Right lobe of liver (tissue), 6 donors: ENCODE results near the gene VEZT. TPM values are rescaled to one million over a fixed set of nuclear protein-coding genes. Genes with fewer than 3 reads are reported as not detected.

Experiments
- ATAC-seq, 4 donors: fragments of 200-7000 bp; cut with Tn5 transposase; one replicate each; pipeline ENCODE4 v1.9.1; 2020; ENCODE audit warnings: mild to moderate bottlenecking in 4 of 4, moderate library complexity in 4 of 4
- DNase-seq, 3 donors: peaks; one replicate each; pipeline ENCODE4 v3.0.0-alpha.2; 2020
- H3K27ac ChIP-seq, 3 donors: fragments of 200-600 bp; one replicate each; pipeline ENCODE4 v1.8.0; 2022
- H3K27me3 ChIP-seq, 2 donors: fragments of 200-600 bp; one replicate each; pipeline ENCODE4 v1.8.0; 2022
- H3K36me3 ChIP-seq, 4 donors: fragments of 200-600 bp; sonication (generic) in 1 of 4; one replicate each; pipeline versions ENCODE4 v1.5.1 to v1.8.0; 2017 to 2022; ENCODE audit warnings: control low read depth in 1 of 4
- H3K4me1 ChIP-seq, 4 donors: fragments of 200-600 bp; sonication (generic) in 1 of 4; one replicate each; pipeline versions ENCODE4 v1.5.1 to v1.8.0; 2017 to 2022; ENCODE audit warnings: control low read depth in 1 of 4
- H3K4me3 ChIP-seq, 3 donors: fragments of 200-600 bp; one replicate each; pipeline ENCODE4 v1.8.0; 2022
- H3K9me3 ChIP-seq, 4 donors: fragments of 200-600 bp; sonication (generic) in 1 of 4; one replicate each; pipeline versions ENCODE4 v1.5.1 to v1.8.0; 2017 to 2022; ENCODE audit warnings: control low read depth in 1 of 4
- POLR2A ChIP-seq: fragments of 450-650 bp; IDR thresholded peaks from one replicate; pipeline ENCODE4 v1.6.1; 2017; ENCODE audit warnings: antibody characterized with exemption, mild to moderate bottlenecking
- WGBS: methylation state at CpG from one replicate; pipeline ENCODE4 v1.1.6; 2018; ENCODE audit warnings: low coverage, low lambda C conversion rate; ENCODE audit not compliant: insufficient coverage; ENCODE audit errors: missing lambda C conversion rate; 5-methylcytosine and 5-hydroxymethylcytosine counted together
- intact Hi-C, 2 donors: fragments of 100-400 bp; cut with DNase I; formaldehyde crosslinking; loops; one replicate each; pipeline versions ENCODE4 v1.11.2 to v1.14.1; 2022
- total RNA-seq, 6 experiments: library from RNA; depleted of rRNA in 2 of 6; stranded (reverse); fragments of >200 nt in 2 of 6; fragmentation: NEBNext Ultra II Directional in 3 of 6; extraction: Animal tissue kit (Norgen Biotek cat#: 25700) in 3 of 6; gene quantifications; one replicate each; pipeline versions ENCODE4 v1.1.0 to v1.2.4, GENCODE V29; 2016 to 2023
- TF ChIP-seq, protein P1 (sequence below), 4 donors: fragments of 200-600 bp in 3 of 4; fragments of 450-650 bp in 1 of 4; IDR thresholded peaks; one replicate each; pipeline versions ENCODE4 v1.5.1 to v1.8.0; 2016 to 2022; ENCODE audit warnings: antibody characterized with exemption in 4 of 4, mild to moderate bottlenecking in 2 of 4
- donor health status: DM: no; HTN: yes; CAD: no.
- donor health status: DM: no; HTN: no; CAD: no.
- donor health status: DM: no; HTN: no; CAD: no.
- donor health status: DM: no; HTN: yes; CAD: no.
- donor health status: DM: no; HTN: yes; CAD: no.

Gene VEZT
- total RNA-seq, 6 experiments from 2014 or later: 23.5 to 34.2 (median 28.9) TPM

DNA sequence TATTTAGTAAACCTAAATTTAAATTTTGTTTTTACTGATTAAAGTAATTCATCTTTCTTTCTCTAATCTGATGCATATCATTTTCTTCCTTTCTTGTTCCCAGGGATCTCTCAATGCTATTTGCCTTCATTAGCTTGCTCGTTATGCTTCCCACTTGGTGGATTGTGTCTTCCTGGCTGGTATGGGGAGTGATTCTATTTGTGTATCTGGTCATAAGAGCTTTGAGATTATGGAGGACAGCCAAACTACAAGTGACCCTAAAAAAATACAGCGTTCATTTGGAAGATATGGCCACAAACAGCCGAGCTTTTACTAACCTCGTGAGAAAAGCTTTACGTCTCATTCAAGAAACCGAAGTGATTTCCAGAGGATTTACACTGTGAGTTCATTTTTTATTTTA lies 48.6 kb downstream of the VEZT start:
- intact Hi-C loops: no loop called here
- no peak for TF ChIP-seq POLR2A
- TF ChIP-seq, protein P1, sequence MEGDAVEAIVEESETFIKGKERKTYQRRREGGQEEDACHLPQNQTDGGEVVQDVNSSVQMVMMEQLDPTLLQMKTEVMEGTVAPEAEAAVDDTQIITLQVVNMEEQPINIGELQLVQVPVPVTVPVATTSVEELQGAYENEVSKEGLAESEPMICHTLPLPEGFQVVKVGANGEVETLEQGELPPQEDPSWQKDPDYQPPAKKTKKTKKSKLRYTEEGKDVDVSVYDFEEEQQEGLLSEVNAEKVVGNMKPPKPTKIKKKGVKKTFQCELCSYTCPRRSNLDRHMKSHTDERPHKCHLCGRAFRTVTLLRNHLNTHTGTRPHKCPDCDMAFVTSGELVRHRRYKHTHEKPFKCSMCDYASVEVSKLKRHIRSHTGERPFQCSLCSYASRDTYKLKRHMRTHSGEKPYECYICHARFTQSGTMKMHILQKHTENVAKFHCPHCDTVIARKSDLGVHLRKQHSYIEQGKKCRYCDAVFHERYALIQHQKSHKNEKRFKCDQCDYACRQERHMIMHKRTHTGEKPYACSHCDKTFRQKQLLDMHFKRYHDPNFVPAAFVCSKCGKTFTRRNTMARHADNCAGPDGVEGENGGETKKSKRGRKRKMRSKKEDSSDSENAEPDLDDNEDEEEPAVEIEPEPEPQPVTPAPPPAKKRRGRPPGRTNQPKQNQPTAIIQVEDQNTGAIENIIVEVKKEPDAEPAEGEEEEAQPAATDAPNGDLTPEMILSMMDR (IDR thresholded peaks at IDR 0.05): no peak
- no peak overlapping the region for H3K4me3 ChIP-seq
- H3K36me3 ChIP-seq: peaks cover 3 to 36% (median 13%) of the 10 kb centered on the region in 4 donors
- 84% methylated on average over 6 of the region's 6 CpGs for WGBS
- DNase-seq (no peak), ATAC-seq (no peak)
- H3K27ac ChIP-seq: no peak overlapping the region
- no peaks in the 10 kb centered on the region for H3K4me1 ChIP-seq
- no peaks in the 10 kb centered on the region for H3K9me3 ChIP-seq
- H3K27me3 ChIP-seq: no peaks in the 10 kb centered on the region

DNA sequence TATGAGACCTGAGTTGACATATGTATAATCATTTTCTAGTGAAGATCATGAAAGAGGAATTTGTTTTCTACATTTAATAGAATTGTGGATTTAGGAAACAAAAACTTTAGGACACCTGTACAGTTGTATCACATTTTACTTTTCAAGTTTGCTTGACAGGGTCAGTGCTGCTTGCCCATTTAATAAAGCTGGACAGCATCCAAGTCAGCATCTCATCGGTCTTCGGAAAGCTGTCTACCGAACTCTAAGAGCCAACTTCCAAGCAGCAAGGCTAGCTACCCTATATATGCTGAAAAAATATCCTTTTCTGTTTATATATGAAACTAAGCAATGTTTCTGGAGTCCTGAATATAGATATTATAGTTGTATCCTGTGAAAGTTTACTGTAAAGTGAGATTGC lies 52.3 kb downstream of the VEZT start:
- TF ChIP-seq, protein P1 (IDR thresholded peaks at IDR 0.05): no peak
- TF ChIP-seq POLR2A: no peak
- no peak for ATAC-seq
- no peaks in the 10 kb centered on the region for H3K9me3 ChIP-seq
- intact Hi-C loops: no loop called here
- no peak for DNase-seq
- H3K4me1 ChIP-seq: no peaks in the 10 kb centered on the region
- H3K4me3 ChIP-seq: no peak overlapping the region
- no peaks in the 10 kb centered on the region for H3K27me3 ChIP-seq
- 70% methylated on average over 3 of the region's 3 CpGs for WGBS
- no peak overlapping the region for H3K27ac ChIP-seq
- H3K36me3 ChIP-seq: peaks cover 3 to 35% (median 10%) of the 10 kb centered on the region in 4 donors

DNA sequence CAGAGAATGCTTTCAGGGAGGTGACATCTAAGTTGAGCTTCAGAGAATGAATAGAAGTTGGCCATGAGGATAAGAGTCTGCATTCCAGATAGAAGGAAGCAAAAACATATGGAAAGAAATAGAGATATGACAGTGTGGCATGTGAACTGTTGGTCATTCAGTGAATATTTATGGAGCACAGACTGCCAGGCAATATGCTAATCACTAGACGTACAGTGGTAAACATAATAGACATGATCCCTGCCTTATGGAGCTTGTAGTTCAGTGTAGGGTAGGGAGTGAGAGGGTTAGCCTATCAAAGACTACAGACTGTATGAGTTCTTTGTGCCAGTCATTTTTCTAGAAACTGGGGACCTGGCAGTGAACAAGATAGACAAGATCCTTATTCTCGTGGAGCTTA lies 53.9 kb downstream of the VEZT start:
- DNase-seq: no peak
- no peak for ATAC-seq
- Histone ChIP-seq H3K4me3 (no peak overlapping the region), H3K36me3 (peaks cover 0 to 32% (median 9%) of the 10 kb centered on the region in 4 donors), H3K27ac (no peak overlapping the region), H3K27me3 (no peaks in the 10 kb centered on the region), H3K4me1 (no peaks in the 10 kb centered on the region), H3K9me3 (no peaks in the 10 kb centered on the region)
- intact Hi-C loops: no loop called here
- TF ChIP-seq, protein P1 (IDR thresholded peaks at IDR 0.05): no peak
- no peak for TF ChIP-seq POLR2A
- 79% methylated on average over 2 of the region's 2 CpGs for WGBS

DNA sequence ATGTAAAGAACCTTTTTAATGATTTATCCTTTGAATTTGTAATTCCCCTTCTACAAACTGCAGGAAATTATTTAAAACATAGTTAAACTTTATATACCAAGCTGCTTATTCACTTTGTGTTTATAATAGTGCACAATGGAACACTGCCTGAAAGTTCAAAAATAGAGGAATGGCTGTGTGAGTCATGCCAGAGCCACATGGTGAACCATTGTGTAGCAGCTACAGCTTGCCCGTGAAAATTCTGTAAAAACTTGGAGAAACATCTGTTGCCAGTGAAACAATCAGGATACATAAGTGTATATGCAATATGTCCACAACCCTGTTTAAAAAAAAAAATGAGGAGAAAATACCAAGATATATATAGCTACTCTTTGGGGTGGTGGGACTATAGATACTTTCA lies 59.5 kb downstream of the VEZT start:
- peaks cover 0 to 12% (median 0%) of the 10 kb centered on the region in 4 donors for H3K36me3 ChIP-seq
- DNase-seq: no peak
- intact Hi-C loops: no loop called here
- TF ChIP-seq, protein P1 (IDR thresholded peaks at IDR 0.05): no peak
- TF ChIP-seq POLR2A: no peak
- no peaks in the 10 kb centered on the region for H3K9me3 ChIP-seq
- no peak overlapping the region for H3K4me3 ChIP-seq
- H3K27me3 ChIP-seq: no peaks in the 10 kb centered on the region
- no peak for ATAC-seq
- H3K27ac ChIP-seq: no peak overlapping the region
- no peaks in the 10 kb centered on the region for H3K4me1 ChIP-seq
- WGBS: 100% methylated on average over 1 of the region's 1 CpG

DNA sequence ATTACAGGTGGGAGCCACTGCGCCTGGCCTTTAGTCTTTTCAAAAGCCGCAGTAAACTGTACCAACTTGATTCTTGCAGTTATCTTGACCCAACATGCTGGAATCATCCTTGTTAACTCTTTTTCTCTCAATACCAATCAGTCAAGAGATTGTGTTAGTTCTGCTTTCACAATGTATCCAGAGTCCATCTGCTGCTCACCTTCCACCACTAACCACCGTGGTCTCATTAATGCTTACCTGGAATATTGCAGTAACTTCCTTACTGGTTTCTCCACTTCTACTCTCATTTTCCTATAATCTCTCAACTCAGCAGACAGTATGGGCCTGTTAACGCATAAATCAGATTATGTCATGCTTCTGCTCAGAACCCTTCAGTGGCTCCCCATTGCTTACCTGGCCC lies 62.2 kb downstream of the VEZT start:
- Histone ChIP-seq H3K36me3 (peaks cover 0 to 15% (median 7%) of the 10 kb centered on the region in 4 donors), H3K27ac (no peak overlapping the region), H3K27me3 (no peaks in the 10 kb centered on the region), H3K4me3 (no peak overlapping the region), H3K9me3 (no peaks in the 10 kb centered on the region), H3K4me1 (no peaks in the 10 kb centered on the region)
- intact Hi-C loops: no loop called here
- DNase-seq: no peak
- 86% methylated on average over 4 of the region's 4 CpGs for WGBS
- no peak for TF ChIP-seq POLR2A
- TF ChIP-seq, protein P1 (IDR thresholded peaks at IDR 0.05): no peak
- peak in 2 of 4 donors; percentile 24 to 63 for ATAC-seq
